A549 (cell line): Measurements from ENCODE around the gene JAZF1.

Experiments
- CEBPB ChIP-seq, 2 experiments: fragments of >200 bp in 1 of 2; sonication (Bioruptor Twin) in 1 of 2; formaldehyde crosslinking in 1 of 2; IDR thresholded peaks; 2 replicates each; pipeline ENCODE4 v1.6.1; 2012 to 2016
- CHD4 ChIP-seq: fragments of 200-600 bp; sonication (generic); IDR thresholded peaks from 2 replicates; pipeline ENCODE4 v1.6.1; 2016; ENCODE audit warnings: antibody characterized with exemption, mild to moderate bottlenecking, borderline replicate concordance
- CTCF ChIP-seq: fragments of >200 bp; sonication (Bioruptor Twin); formaldehyde crosslinking; IDR thresholded peaks from 3 replicates; pipeline ENCODE4 v1.5.1; 2016
- KDM1A ChIP-seq: fragments of 200-600 bp; sonication (generic); IDR thresholded peaks from 2 replicates; pipeline ENCODE4 v1.6.1; 2016; ENCODE audit warnings: low read depth, mild to moderate bottlenecking
- POLR2A ChIP-seq: IDR thresholded peaks from 2 replicates; pipeline ENCODE4 v1.6.1; 2012; ENCODE audit warnings: mild to moderate bottlenecking, low read length
- POLR2AphosphoS2 ChIP-seq: conservative IDR thresholded peaks from 2 replicates; pipeline ENCODE4 v1.6.1; 2012; ENCODE audit warnings: low read length, improper control_type of control experiment, inconsistent platforms
- RAD21 ChIP-seq, 2 experiments: fragments of >200 bp in 1 of 2; sonication (Bioruptor Twin) in 1 of 2; formaldehyde crosslinking in 1 of 2; IDR thresholded peaks in 1 of 2; conservative IDR thresholded peaks in 1 of 2; 2 replicates in 1 of 2; 3 replicates in 1 of 2; pipeline ENCODE4 v1.6.1; 2012 to 2018; ENCODE audit warnings: inconsistent platforms in 1 of 2
- RCOR1 ChIP-seq: fragments of 150-350 bp; IDR thresholded peaks from 2 replicates; pipeline ENCODE4 v1.6.1; 2014; ENCODE audit warnings: antibody characterized with exemption, low read length, low read depth
- ZNF302 ChIP-seq: fragments of 250-450 bp; sonication (Bioruptor Pico); IDR thresholded peaks from 2 replicates; pipeline ENCODE4 v1.9.0; 2021; ENCODE audit warnings: inconsistent platforms, mild to moderate bottlenecking, moderate library complexity
- TF ChIP-seq, protein P1 (sequence below): IDR thresholded peaks from 2 replicates; pipeline ENCODE4 v1.6.1; 2012
- TF ChIP-seq, protein P2 (sequence below): IDR thresholded peaks from 2 replicates; pipeline ENCODE4 v1.6.1; 2012
- TF ChIP-seq, protein P3 (sequence below): fragments of 200-600 bp; sonication (generic); IDR thresholded peaks from 2 replicates; pipeline ENCODE4 v1.6.1; 2016; ENCODE audit warnings: antibody characterized with exemption, mild to moderate bottlenecking, moderate library complexity

DNA sequence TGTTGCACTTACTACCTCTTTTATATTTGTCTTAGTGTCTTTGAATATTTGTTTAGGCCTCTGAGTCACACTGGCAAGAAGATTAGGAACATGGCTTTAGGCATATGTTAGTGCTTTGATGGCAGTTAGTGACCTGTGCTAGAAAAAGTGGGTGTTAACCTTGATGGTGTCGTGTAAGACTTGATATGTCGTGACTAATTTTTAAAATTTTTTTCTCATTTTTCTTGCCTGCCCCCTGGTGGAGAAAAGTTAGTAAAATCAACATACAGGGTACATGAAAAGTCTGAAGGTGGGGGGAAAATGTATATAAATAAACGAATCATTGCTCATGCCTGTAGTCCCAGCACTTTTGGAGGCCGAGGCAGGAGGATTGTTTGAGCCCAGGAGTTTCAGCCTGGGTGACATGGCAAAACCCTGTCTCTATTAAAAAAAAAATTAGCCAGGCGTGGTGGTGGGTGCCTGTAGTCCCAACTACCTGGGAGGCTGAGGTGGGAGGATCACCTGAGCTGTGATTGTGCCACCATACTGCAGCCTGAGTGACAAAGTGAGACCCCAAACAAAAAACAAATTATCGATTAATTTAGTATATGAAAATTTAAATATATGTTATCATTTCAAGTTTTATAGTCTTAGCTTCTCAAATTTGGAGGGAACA is 396.1 kb downstream of the JAZF1 start:
- TF ChIP-seq, protein P1, sequence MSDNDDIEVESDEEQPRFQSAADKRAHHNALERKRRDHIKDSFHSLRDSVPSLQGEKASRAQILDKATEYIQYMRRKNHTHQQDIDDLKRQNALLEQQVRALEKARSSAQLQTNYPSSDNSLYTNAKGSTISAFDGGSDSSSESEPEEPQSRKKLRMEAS, result 0 out of 2 replicates have a peak, but pooled peaks have one; percentile 34
- TF ChIP-seq CTCF, result peak; percentile 71
- no peak for TF ChIP-seq RCOR1
- TF ChIP-seq, protein P2, sequence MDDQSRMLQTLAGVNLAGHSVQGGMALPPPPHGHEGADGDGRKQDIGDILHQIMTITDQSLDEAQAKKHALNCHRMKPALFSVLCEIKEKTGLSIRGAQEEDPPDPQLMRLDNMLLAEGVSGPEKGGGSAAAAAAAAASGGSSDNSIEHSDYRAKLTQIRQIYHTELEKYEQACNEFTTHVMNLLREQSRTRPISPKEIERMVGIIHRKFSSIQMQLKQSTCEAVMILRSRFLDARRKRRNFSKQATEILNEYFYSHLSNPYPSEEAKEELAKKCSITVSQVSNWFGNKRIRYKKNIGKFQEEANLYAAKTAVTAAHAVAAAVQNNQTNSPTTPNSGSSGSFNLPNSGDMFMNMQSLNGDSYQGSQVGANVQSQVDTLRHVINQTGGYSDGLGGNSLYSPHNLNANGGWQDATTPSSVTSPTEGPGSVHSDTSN, result no peak
- peak; percentile 37 to 53 for TF ChIP-seq RAD21 (conservative IDR thresholded peaks at IDR 0.05 in 1 of 2, IDR thresholded peaks at IDR 0.05 in 1 of 2)
- no peak for TF ChIP-seq CEBPB (IDR thresholded peaks at IDR 0.05)
- TF ChIP-seq KDM1A, result no peak
- no peak for TF ChIP-seq POLR2A
- no peak for TF ChIP-seq CHD4
- TF ChIP-seq ZNF302 (CRISPR knock-in tag), result no peak
- no peak for TF ChIP-seq POLR2AphosphoS2
- TF ChIP-seq, protein P3, sequence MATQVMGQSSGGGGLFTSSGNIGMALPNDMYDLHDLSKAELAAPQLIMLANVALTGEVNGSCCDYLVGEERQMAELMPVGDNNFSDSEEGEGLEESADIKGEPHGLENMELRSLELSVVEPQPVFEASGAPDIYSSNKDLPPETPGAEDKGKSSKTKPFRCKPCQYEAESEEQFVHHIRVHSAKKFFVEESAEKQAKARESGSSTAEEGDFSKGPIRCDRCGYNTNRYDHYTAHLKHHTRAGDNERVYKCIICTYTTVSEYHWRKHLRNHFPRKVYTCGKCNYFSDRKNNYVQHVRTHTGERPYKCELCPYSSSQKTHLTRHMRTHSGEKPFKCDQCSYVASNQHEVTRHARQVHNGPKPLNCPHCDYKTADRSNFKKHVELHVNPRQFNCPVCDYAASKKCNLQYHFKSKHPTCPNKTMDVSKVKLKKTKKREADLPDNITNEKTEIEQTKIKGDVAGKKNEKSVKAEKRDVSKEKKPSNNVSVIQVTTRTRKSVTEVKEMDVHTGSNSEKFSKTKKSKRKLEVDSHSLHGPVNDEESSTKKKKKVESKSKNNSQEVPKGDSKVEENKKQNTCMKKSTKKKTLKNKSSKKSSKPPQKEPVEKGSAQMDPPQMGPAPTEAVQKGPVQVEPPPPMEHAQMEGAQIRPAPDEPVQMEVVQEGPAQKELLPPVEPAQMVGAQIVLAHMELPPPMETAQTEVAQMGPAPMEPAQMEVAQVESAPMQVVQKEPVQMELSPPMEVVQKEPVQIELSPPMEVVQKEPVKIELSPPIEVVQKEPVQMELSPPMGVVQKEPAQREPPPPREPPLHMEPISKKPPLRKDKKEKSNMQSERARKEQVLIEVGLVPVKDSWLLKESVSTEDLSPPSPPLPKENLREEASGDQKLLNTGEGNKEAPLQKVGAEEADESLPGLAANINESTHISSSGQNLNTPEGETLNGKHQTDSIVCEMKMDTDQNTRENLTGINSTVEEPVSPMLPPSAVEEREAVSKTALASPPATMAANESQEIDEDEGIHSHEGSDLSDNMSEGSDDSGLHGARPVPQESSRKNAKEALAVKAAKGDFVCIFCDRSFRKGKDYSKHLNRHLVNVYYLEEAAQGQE, result no peak
